Endothelial cell of umbilical vein (primary cell): ENCODE data around the gene MAK. TPM values are rescaled to one million over a fixed set of nuclear protein-coding genes. Genes with fewer than 3 reads are reported as not detected.

Experiments used
- BruUV-seq: library from RNA; stranded (reverse); fragments of 400-500 nt; replicated peaks from 2 replicates; lab custom pipeline; 2021; lab: Mats Ljungman, UMichigan
- CTCF ChIA-PET: fragments of 300-600, 350-600 bp; sonication (Branson Sonifier 250); formaldehyde crosslinking; loops from one replicate; lab custom pipeline; 2021; ENCODE audit warnings: antibody characterized with exemption, inconsistent platforms; lab: Charles Lee
- POLR2A ChIA-PET: fragments of 300-600, 350-600 bp; sonication (Branson Sonifier 250); formaldehyde crosslinking; loops from one replicate; lab custom pipeline; 2021; ENCODE audit warnings: antibody characterized with exemption, inconsistent platforms; lab: Charles Lee
- DNase-seq: peaks from one replicate; pipeline ENCODE4 v3.0.0-alpha.2; 2011; ENCODE audit warnings: low read depth, low spot score
- FAIRE-seq: peaks from 2 replicates; lab custom pipeline; 2011; peaks lifted over from hg19 to GRCh38; lab: Jason Lieb, UNC
- H2AFZ ChIP-seq: 2 replicates; pipeline ENCODE4 v1.6.0; 2012; ENCODE audit warnings: low read depth, low read length, control low read depth, inconsistent platforms
- H3K27ac ChIP-seq: 2 replicates; pipeline ENCODE4 v1.5.1; 2011; ENCODE audit warnings: low read depth, mild to moderate bottlenecking, control low read depth, low read length, moderate library complexity; ENCODE audit not compliant: insufficient read depth
- H3K27me3 ChIP-seq, 2 experiments: 2 replicates each; pipeline versions ENCODE4 v1.6.0 to v1.6.1; 2011; ENCODE audit warnings: low read length in 2 of 2, mixed read lengths in 1 of 2; ENCODE audit not compliant: control insufficient read depth in 2 of 2, insufficient read depth in 2 of 2
- H3K36me3 ChIP-seq, 2 experiments: 2 replicates in 1 of 2; 3 replicates in 1 of 2; pipeline ENCODE4 v1.5.1; 2011; ENCODE audit warnings: low read length in 2 of 2, mild to moderate bottlenecking in 1 of 2, moderate library complexity in 1 of 2; ENCODE audit not compliant: control insufficient read depth in 2 of 2, insufficient read depth in 2 of 2; ENCODE audit errors: extremely low read depth in 1 of 2
- H3K4me1 ChIP-seq: 3 replicates; pipeline ENCODE4 v1.5.1; 2011; ENCODE audit warnings: mild to moderate bottlenecking, low read length; ENCODE audit not compliant: control insufficient read depth, insufficient read depth; ENCODE audit errors: extremely low read depth
- H3K4me2 ChIP-seq: 2 replicates; pipeline ENCODE4 v1.6.1; 2011; ENCODE audit warnings: low read length, control low read depth, mixed read lengths; ENCODE audit not compliant: insufficient read depth
- H3K4me3 ChIP-seq, 3 experiments: fragments of 200-600 bp in 1 of 3; sonication (generic), shearing (Covaris generic) in 1 of 3; replicated peaks in 1 of 3; 2 replicates each; pipeline ENCODE4 v1.5.1; 2011 to 2016; ENCODE audit warnings: control low read depth in 3 of 3, low read length in 3 of 3, mild to moderate bottlenecking in 2 of 3, inconsistent platforms in 1 of 3, low read depth in 1 of 3, moderate library complexity in 1 of 3; ENCODE audit not compliant: insufficient read depth in 1 of 3
- H3K79me2 ChIP-seq: 2 replicates; pipeline ENCODE4 v1.6.0; 2012; ENCODE audit warnings: low read length, inconsistent platforms; ENCODE audit not compliant: control insufficient read depth, insufficient read depth
- H3K9ac ChIP-seq: replicated peaks from 2 replicates; pipeline ENCODE3; 2011; ENCODE audit warnings: low read length, control low read depth; ENCODE audit not compliant: insufficient read depth; ENCODE audit errors: extremely low read depth
- H3K9me1 ChIP-seq: replicated peaks from 3 replicates; pipeline ENCODE4 v1.6.0; 2011; ENCODE audit warnings: mild to moderate bottlenecking, low read length; ENCODE audit not compliant: control insufficient read depth, insufficient read depth; ENCODE audit errors: extremely low read depth
- H3K9me3 ChIP-seq: replicated peaks from 2 replicates; pipeline ENCODE4 v1.5.1; 2012; ENCODE audit warnings: low read length, inconsistent platforms; ENCODE audit not compliant: control insufficient read depth, insufficient read depth
- H4K20me1 ChIP-seq: replicated peaks from 2 replicates; pipeline ENCODE3; 2011; ENCODE audit warnings: mild to moderate bottlenecking, low read length; ENCODE audit not compliant: control insufficient read depth, insufficient read depth; ENCODE audit errors: extremely low read depth
- CTCF ChIP-seq, 2 donors: IDR thresholded peaks; 1 replicate in 1 of 2; 2 replicates in 1 of 2; pipeline ENCODE4 v1.5.1; 2011; ENCODE audit warnings: low read length in 2 of 2, mild to moderate bottlenecking in 2 of 2, moderate library complexity in 2 of 2, control low read depth in 1 of 2, inconsistent platforms in 1 of 2, low read depth in 1 of 2; ENCODE audit not compliant: insufficient read depth in 1 of 2; ENCODE audit errors: extremely low read depth in 1 of 2
- EZH2 ChIP-seq: IDR thresholded peaks from 2 replicates; pipeline ENCODE4 v1.6.1; 2012; ENCODE audit warnings: borderline replicate concordance, low read depth, mild to moderate bottlenecking, moderate library complexity, low read length, inconsistent platforms; ENCODE audit not compliant: severe bottlenecking
- FOS ChIP-seq: IDR thresholded peaks from 2 replicates; pipeline ENCODE4 v1.6.1; 2011; ENCODE audit warnings: mild to moderate bottlenecking, low read length, moderate library complexity, borderline replicate concordance; ENCODE audit not compliant: insufficient read depth
- GATA2 ChIP-seq: IDR thresholded peaks from 2 replicates; pipeline ENCODE4 v1.7.0; 2011; ENCODE audit warnings: low read depth, mild to moderate bottlenecking, moderate library complexity, mixed read lengths, low read length; ENCODE audit not compliant: insufficient read length, insufficient read depth
- JUN ChIP-seq: IDR thresholded peaks from 2 replicates; pipeline ENCODE4 v1.6.1; 2011; ENCODE audit warnings: borderline replicate concordance, low read depth; ENCODE audit not compliant: insufficient read length, insufficient read depth
- MYC ChIP-seq: IDR thresholded peaks from one replicate; pipeline ENCODE4 v1.6.1; 2011; ENCODE audit warnings: mild to moderate bottlenecking, low read depth, low read length
- POLR2A ChIP-seq: IDR thresholded peaks from 2 replicates; pipeline ENCODE4 v1.6.1; 2012; ENCODE audit warnings: low read depth, mild to moderate bottlenecking, control low read depth, low read length
- POLR2AphosphoS5 ChIP-seq: IDR thresholded peaks from 2 replicates; pipeline ENCODE4 v1.6.1; 2012; ENCODE audit warnings: low read depth, mild to moderate bottlenecking, control low read depth, low read length, moderate library complexity; ENCODE audit not compliant: insufficient read depth
- dilution Hi-C: fragments of 300-500 bp; cut with MboI; formaldehyde crosslinking; loops from one replicate; pipeline ENCODE4 v1.15.0; 2019; ENCODE audit warnings: low sequenced_read_pairs; ENCODE audit not compliant: extremely low pct_ligation_motif_present
- intact Hi-C: fragments of 100-400 bp; cut with micrococcal nuclease; formaldehyde crosslinking; loops from one replicate; pipeline ENCODE4 v1.10.0; 2022
- polyA plus RNA-seq, 4 experiments: library from polyadenylated mRNA; depleted of rRNA in 3 of 4; stranded (reverse) in 3 of 4; unstranded in 1 of 4; fragments of >200 nt; gene quantifications; 2 replicates each; pipeline versions ENCODE4 v1.2.1 to v1.2.3, GENCODE V29; 2011 to 2012; ENCODE audit warnings: missing spikeins in 1 of 4
- total RNA-seq: library from RNA; stranded (reverse); gene quantifications from 2 replicates; pipeline ENCODE4 v1.2.3, GENCODE V29; 2021
- TF ChIP-seq, protein P1 (sequence below): IDR thresholded peaks from 2 replicates; pipeline ENCODE4 v1.6.1; 2011; ENCODE audit not compliant: insufficient read depth, insufficient read length

The MAK gene
- total and polyA plus RNA-seq, 2 donors (not counting 3 experiments of a cell fraction or from before 2014, with no cell fraction given): not detected

GRCh38 chr6:10791673-10792072, 46.7 kb downstream of the MAK start:
- no TSS peak for BruUV-seq
- Histone ChIP-seq H2AFZ (no peak overlapping the region), H3K9ac (no peak overlapping the region), H3K27ac (no peak overlapping the region), H3K4me2 (no peak overlapping the region), H3K27me3 (no peaks in the 10 kb centered on the region), H3K36me3 (no peaks in the 10 kb centered on the region), H3K4me1 (no peaks in the 10 kb centered on the region), H4K20me1 (no peaks in the 10 kb centered on the region), H3K9me3 (no peaks in the 10 kb centered on the region), H3K79me2 (no peaks in the 10 kb centered on the region), H3K4me3 (no peak overlapping the region), H3K9me1 (no peaks in the 10 kb centered on the region)
- TF ChIP-seq POLR2AphosphoS5 (no peak), GATA2 (no peak), MYC (no peak), POLR2A (no peak), FOS (no peak), EZH2 (no peak), JUN (no peak), CTCF (IDR thresholded peaks at IDR 0.05; ENCODE audit: extremely low read depth in 1 of 2, insufficient read depth in 1 of 2, low read depth in 1 of 2, low read length in 2 of 2) (no peak)
- TF ChIP-seq, protein P1, sequence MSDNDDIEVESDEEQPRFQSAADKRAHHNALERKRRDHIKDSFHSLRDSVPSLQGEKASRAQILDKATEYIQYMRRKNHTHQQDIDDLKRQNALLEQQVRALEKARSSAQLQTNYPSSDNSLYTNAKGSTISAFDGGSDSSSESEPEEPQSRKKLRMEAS: no peak
- dilution Hi-C loops: no loop called here
- FAIRE-seq: no peak
- no peak for DNase-seq
- POLR2A ChIA-PET: no interaction called here
- CTCF ChIA-PET: interaction anchor here (2.3 kb wide), 1 partner anchor 313 kb away, joined by 7 read pairs; no protein-coding TSS in a partner anchor
- intact Hi-C loops: no loop called here
